GM19328 (cell line): Measurements from ENCODE around the gene PROK2.

ENCODE experiments used
- ATAC-seq: cut with Tn5 transposase; IDR thresholded peaks from one replicate; pipeline ENCODE4 v1.9.1; 2021; ENCODE audit warnings: mild to moderate bottlenecking, moderate library complexity; ENCODE audit not compliant: unreplicated experiment

The PROK2 gene

GRCh38 chr3:71787851-71788405 lies 3.0 kb upstream of the PROK2 start:
- ATAC-seq, result no peak

- no peak for ATAC-seq
Measured at GRCh38 chr3:71786551-71786950, 1.6 kb upstream of the PROK2 start.

GRCh38 chr3:71786217-71786549 lies 1.2 kb upstream of the PROK2 start:
- ATAC-seq, result no peak

- no peak for ATAC-seq
Measured at GRCh38 chr3:71785532-71786216, 726 bp upstream of the PROK2 start.

GRCh38 chr3:71784201-71784913 lies 591 bp downstream of the PROK2 start:
- ATAC-seq, result no peak

GRCh38 chr3:71783152-71783551 lies 1.8 kb downstream of the PROK2 start:
- ATAC-seq, result no peak

GRCh38 chr3:71780430-71780829 lies 4.5 kb downstream of the PROK2 start:
- no peak for ATAC-seq

- no peak for ATAC-seq
Measured at GRCh38 chr3:71779674-71780377, 5.1 kb downstream of the PROK2 start.

GRCh38 chr3:71778353-71778752 lies 6.6 kb downstream of the PROK2 start:
- ATAC-seq, result no peak

GRCh38 chr3:71776538-71776937 lies 8.4 kb downstream of the PROK2 start:
- no peak for ATAC-seq

- ATAC-seq, result no peak
Measured at GRCh38 chr3:71771884-71772283, 13.1 kb downstream of the PROK2 start.

GRCh38 chr3:71771126-71771525 lies 13.8 kb downstream of the PROK2 start:
- no peak for ATAC-seq

- ATAC-seq, result no peak
Measured at GRCh38 chr3:71763426-71763825, 21.5 kb downstream of the PROK2 start.

GRCh38 chr3:71760140-71760539 lies 24.8 kb downstream of the PROK2 start:
- ATAC-seq, result no peak

- no peak for ATAC-seq
Measured at GRCh38 chr3:71759401-71759800, 25.5 kb downstream of the PROK2 start.

- no peak for ATAC-seq
Measured at GRCh38 chr3:71758091-71758490, 26.9 kb downstream of the PROK2 start.

- ATAC-seq, result no peak
Measured at GRCh38 chr3:71754610-71755253, 30.2 kb downstream of the PROK2 start.

- ATAC-seq, result no peak
Measured at GRCh38 chr3:71753701-71754609, 31.0 kb downstream of the PROK2 start, which contains the start of gene GPR27. TSS of gene GPR27 (plus strand) at chr3:71753855. CDS start at chr3:71754050, 195 bp downstream.

- ATAC-seq, result no peak
Measured at GRCh38 chr3:71752831-71753700, 31.9 kb downstream of the PROK2 start.
